ENCODE results near the gene STRN.
"Not testable (repeated sequence)": the region's sequence is repeated elsewhere in the genome, so short reads cannot be mapped to it uniquely, and the experiment has no call there.

The STRN gene

DNA sequence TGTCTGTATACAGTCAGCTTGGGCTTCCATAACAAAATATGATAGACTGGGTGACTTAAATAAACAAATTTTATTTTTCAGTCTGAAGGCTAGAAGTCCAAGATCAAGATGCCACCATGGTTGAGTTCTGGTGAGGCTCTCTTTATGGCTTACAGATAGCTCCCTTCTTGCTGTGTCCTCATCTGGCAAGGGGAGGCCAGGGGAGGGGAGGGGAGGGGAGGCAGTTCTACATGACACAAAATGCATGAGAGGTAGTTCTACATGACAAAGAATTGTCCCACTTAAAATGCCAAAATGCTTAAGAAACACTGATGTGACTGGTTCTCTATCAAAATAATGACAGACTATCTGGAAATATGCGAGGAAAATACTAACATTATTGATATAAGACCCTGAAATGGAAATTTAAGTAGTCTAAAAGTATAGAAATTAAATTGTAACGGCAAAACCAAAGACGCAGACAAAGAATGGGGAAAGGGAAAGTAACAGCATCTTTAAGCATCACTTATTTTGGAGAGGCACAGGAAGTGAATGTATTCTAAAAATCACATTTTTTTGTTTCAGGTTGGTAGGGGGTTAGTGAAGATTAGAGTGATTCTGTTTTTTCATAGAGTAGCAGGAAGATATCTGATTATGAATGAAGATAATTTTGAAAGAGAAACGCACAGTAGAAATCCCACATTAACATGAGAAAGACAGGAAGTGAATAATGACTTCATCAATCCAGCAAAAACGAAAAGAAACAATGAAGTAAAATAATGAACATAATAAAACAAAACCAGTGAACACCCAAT is 131.4 kb downstream of the STRN start:
- no peak for DNase-seq

DNA sequence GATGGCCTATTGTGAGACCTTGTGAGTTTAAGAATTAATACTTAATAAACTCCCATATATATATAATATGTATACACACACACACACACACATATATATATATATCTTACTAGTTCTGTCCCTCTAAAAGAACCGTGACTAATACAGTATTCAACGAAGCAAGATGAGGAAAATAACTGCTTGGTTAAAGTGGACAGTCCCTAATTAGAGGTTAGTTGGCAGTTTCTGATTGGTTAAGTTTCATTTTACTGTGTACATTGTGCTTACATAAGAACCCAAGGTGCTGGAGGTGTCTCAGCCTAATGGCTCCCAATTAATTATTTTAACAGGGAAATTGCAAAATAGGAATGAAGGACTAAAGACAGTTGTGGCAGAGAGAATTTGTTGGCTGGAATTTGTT is 132.1 kb downstream of the STRN start:
- DNase-seq, result no peak

DNA sequence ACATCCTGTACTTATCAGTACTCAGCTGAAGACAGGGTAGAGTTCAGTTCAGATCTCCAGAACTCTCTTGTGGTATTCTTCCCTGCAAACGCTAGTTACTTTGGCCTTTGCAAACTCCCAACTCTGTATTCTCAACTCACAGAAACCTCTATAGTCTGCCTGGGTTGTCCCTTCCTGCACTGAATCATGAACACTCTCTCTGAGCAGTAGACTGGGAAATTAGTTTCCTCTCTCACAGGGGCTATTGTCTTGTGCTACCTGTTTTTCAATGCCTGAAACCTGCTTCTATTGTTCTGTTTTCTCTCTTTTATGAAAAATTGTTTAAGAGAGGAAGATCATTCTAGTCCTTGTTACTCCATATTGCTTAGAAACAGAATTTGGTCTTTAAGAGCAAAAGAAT is 135.2 kb downstream of the STRN start:
- no peak for DNase-seq

DNA sequence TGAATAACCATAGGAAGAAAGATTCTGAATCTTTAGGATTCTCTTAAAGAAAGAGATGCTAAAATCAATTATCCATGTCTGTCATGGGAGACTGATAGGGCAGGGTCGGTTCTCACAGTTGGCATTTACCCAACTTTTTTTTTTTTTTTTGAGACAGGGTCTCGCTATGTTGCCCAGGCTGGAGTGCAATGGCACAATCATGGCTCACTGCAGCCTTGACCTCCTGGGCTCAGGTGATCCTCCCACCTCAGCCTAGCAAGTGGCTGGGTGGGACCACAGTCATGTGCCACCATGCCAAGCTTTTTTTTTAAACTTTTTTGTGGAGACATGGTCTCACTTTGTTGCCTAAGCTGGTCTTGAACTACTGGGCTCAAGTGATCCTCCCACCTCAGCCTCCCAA is 141.7 kb downstream of the STRN start:
- DNase-seq, result not testable (repeated sequence)

DNA sequence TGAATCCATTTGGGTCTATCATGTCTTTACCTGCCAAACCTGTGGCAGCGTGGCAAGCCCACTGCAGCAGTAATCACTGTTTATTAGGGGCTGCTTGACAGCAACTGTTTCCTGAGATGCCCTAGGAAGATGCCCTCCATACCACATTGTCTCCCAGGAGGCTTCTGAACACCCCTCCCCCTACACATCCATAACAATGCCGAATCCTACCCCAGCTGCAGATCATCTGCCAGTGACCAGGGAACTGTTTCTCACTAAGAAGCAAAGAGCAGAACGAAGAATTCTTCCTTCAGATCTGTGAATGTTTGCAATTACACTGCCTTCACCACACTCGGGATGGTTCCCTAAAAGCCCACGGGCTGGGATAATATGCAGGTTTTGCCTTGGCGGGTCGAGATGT is 142.1 kb downstream of the STRN start:
- no peak for DNase-seq

DNA sequence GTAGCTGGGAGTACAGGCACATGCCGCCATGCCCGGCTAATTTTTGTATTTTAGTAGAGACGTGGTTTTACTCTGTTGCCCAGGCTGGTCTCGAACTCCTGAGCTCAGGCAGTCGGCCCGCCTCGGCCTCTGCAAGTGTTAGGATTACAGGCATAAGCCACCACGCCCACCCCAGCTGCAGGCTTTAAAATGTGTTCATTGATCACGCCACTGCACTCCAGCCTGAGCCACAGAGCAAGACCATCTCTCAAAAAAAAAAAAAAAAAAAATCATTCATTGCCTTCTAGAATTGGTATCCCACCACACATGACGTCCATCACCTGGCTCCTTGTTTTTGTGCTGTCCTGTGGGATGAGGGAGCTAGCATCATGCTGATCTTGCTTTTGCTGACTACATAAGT is 142.5 kb downstream of the STRN start:
- DNase-seq, result no peak

DNA sequence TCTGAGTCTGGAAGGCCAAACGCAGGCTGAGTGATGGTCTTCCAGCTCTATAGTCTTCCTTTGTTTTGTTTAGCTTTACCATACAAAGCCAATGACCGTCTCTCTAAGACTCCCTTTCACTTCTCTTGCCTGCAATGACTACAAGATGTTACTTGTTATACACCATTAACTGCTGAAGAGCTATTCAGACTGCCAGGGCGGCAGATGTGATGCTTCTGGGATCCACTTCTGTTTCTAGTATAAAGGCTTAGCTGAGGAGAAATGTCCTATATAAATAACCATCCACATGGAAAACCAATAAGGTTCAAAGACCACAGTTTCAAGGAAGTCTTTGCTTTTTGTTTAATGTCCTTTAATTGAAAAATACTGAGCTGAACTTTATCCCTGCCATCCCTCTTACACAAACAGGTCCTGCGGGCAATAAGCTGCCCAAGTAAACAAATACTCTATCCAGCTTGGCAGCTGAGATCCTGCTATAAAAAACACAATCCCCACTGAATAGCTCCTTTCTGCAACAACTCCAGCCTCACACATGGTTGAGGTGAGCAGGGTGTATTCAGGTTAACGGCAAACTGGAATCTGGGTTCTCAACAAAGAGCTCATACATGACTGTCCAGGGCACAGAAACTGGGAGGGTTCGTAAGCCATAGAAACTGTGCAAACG is 145.3 kb downstream of the STRN start:
- no peak for DNase-seq

DNA sequence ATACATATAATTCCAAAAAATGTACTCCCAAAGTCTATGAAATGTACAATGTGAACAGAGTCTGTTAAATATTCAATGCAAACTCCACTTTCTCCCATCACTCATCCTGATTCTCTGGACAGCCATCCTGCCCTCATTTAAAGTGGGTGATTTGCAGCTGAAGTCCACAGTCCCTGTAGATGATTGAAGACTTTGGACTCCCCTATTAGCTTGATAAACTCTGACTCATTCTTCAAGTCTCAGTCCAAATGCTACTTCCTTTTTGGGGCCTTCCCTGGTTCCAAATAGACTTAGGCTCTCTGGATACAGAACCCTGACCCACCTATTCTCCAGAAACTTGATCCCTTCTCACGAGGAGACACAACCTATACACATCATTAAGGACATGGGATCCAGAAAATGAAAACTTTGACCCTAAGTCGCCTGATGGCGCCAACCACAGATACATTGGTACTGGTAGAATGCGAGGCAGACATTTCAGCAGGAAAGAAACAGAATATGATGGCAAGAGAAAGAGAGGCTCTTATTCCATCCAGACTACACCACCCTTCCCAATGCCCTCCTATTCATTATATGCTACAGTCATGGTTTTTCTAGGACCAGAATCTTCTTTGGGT is 147.1 kb downstream of the STRN start:
- DNase-seq, result no peak

DNA sequence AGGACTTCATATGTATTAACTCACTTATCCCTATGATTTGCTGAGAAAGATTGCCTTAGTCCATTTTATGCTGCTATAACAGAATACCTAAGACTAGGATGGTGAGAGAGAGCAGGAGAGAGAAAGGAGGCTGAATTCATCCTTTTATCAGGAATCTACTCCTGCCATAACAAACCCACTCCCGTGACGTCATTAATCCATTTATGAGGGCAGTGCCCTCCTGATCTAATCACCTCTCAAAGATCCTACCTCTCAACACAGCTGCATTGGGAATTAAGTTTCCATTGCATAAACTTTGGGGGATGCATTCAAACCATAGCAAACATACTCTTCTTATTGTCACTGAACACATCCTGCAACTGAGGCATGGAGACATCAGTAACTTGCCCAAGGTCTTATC is 147.8 kb downstream of the STRN start:
- DNase-seq, result no peak

DNA sequence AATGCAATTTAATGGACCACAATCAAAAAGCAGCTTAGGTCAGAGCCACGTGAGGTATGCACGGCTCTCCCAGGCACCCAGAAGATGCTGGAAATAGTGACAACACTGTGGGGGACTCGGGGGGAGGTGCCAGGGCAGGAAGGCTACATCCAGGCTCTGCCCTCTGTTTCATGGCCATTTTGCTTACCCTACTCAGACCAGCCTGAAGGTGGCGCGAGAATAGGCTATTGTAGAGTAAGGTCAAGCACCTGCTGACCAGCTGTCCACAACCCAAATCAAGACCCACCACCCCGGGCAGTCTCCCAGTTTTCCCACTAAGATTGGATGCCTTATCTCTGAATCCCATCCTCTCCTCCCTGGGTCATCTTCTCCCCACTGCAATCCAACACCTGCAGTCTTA is 154.1 kb downstream of the STRN start:
- no peak for DNase-seq

DNA sequence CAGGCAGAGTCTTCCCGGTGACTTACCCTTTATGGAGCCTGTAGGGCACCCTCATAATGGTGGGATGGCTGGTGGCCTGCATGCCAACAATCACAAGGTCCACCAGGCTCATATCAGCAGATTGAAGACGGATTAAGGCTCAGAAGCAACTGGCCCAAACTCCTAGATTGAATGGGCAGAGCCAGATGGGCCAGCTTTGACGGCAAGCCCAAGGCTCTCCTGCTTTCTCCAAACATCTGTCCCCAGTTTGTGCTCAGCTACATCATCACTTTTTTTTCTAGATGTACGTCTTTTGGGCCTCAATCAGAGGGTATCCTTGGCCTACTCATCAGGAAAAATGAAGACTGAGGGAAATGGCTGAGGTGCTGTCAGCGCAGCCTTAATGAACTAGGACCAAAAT is 155.3 kb downstream of the STRN start:
- DNase-seq, result no peak

DNA sequence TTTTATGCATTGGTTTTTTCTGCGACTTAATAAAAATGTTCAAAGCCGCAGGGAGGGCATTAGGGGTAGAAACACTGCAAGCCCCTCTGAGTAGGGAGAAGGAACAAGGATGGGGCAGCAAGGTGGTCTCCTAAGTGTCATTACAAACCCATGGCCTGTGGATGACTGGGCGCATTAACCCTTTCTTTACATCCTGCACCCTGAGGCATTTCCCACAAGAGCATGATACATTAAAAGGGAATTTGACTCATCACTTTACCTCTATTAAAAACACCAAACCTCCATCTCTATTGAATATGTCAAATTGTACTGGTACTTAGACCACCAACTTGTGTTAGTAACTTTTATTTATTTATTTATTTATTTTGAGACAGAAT is 157.3 kb downstream of the STRN start:
- no peak for DNase-seq

DNA sequence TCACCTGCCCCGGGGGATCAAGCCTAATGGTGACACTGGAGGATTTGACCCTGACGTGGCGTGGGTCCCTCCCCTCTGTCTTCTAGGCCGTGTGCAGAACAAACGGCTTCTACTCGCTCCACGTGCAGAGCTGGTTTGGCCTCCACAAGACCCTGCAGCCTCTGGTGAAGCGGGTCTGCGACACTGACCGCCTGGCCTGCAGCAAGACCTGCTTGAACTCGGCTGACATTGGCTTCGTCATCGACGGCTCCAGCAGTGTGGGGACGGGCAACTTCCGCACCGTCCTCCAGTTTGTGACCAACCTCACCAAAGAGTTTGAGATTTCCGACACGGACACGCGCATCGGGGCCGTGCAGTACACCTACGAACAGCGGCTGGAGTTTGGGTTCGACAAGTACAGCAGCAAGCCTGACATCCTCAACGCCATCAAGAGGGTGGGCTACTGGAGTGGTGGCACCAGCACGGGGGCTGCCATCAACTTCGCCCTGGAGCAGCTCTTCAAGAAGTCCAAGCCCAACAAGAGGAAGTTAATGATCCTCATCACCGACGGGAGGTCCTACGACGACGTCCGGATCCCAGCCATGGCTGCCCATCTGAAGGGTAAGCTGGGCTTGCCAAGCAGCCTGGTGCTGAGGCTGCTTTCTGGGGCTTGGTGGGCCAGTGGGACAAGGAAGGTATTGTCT is 157.8 kb downstream of the STRN start:
- DNase-seq, result no peak

DNA sequence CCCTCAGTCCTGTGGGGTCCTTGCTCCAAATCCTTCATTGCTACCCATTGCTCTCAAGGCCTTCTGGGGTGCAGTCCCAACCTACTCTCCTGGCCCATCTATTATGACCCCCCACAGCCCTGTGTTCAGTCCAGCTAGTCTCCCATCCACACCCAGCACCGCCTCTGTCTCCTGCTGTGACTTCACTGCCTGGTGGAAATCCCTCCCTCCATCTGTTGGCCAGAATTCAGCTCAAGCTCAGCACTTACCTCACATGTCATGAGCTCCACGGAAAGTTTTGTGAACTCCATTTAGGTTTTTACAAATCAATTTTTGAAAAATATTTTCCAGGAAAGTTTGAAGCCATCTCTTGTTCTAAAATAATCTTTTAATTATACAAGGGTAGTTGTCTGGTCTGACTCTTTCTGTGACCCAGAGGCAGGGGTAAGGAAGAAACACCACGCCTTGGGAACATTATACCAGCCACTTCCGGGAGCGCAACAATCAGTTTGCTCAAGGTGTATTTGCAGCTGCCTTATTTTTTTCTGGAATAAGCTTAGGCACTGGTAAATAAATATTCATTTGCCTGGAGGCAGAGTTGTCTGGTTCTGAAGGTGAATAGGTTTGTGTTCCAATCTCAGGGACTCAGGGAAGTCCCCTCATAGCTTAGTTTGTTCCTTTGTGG is 159.0 kb downstream of the STRN start:
- no peak for DNase-seq

DNA sequence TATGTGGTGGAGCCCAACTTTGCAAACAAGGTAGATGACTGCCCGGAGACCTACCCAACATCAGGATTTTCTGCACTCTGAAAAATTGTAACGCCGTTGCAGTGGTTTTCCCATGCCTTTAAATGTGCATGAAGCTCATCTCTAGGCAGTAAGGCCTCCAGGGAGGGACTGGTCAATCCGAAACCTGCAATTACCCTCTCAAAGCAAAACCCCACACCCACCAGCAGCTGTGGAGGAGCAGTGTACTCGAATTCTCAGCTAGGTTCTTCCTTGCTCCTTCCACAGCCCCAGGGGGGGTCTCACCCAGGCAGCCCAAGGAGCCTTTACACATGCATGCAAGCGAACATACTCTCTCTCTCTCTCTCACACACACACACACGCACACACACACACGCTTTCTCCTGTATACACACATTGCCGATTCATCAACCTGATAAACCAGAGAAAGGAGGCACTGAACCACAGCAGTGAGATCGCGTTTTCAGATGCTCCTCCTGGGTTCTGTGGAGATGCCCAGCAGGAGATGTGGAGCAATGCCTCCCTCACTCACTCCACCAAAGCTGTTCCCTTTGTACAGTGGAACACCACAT is 160.6 kb downstream of the STRN start:
- no peak for DNase-seq

DNA sequence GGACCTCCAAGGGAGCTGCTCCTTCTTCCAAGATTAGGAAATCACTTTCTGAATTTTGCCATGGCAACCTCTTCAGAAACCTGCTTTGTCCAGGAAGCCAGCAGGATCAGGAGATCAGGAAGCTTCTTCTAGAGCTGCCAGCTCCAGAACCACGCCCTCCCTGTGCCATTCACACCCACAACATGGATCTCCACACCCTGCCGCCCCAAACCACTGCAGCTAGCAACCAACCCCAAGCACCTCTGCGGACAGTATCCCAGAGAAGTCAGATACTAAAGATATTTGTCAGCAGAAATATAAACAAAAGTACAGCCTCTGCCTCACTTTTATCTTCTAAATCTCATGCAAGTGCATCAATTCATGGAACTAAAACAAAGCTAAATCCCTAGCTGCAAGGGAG is 163.4 kb downstream of the STRN start:
- DNase-seq, result no peak

DNA sequence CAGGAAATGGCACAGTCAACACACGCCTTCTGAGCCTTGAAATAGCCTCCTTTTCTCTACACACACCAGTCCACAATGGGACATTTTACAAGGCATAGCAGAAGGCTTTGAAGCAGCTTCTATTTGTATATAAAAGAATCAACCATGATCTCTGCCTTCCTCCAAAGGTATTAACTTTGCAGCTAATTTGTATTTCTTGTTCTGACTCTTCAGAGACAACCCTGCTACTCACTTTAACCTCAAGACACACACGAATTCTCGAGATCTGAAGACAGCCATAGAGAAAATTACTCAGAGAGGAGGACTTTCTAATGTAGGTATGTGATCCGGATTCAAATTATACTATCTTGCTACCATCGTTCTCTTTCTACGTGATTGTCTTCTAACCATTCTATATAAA is 165.2 kb downstream of the STRN start:
- no peak for DNase-seq

DNA sequence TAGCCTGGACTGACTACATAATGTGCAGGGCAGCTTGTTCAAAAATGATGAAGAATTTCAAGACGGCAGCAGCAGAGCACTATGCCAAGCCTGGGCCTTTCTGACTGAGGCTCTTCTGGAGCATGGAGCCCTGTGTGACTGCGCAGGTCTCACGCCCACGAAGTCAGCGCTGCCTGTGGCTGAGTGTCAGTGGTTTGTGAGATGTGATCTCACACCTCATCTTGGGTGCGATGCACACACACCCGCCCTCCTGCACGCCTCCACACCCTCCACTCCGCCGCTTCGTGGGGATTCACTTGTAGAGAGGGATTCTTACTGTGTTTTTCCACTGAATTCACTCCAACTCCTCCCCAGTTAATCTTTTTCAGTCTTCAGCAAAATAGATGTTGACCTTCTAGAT is 166.0 kb downstream of the STRN start:
- DNase-seq, result peak; percentile 73 to 80

DNA sequence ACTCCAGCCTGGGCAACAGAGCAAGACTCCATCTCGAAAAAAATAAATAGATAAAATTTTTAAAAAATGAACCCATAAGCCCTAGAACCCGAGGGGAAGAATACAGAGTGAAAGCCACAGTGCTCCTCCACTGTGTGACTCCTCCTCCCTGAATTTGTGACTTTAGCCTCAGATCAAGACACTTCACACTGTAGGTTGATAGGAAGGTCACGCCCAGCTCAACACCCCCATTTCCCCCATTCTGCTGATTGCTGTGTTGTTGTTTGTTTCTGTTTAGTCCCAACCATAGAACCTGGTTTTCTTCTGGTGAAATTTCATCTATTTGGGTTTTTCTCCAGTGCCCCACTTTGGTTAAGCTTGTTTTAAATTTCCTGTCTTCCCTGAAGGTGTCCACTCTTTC is 167.6 kb downstream of the STRN start:
- DNase-seq, result no peak

DNA sequence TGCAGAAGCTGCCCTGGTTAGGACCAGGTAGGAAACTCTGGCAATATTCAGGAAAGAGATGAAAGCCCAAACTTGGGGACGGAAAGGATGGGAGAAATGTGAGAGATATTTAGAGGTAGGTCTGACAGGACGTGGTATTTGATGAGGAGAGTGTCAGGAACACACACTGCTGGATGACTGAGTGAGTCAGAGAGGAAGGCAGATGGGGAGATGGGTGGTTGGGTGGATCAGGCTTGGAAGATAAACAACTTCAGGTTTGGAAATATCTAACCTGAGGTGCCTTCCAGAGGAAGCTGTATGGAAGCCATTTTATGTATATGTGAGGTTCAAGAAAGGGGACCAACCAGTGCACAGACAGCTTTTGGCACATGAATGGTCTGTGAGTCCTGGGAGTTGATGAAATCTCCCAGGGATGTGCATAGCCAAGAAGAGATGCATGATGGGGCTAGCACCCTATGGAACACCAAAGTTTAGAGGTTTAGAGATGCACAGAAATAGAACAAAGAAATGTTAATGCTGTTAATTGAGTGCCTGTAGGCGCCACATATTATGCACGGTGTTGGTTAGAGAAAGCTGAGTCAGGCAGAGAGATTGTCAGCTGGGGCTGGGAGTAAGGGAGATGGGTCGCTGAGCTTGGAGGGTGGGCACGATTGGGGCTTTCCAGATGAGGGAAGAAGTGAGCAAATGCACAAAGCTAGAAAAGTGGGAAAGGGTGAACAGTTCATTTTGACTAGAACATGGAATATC is 168.8 kb downstream of the STRN start:
- DNase-seq, result no peak

Measured in activated T-cell treated with anti-CD3 and anti-CD28 coated beads, Interleukin-2, amount 50 U/mL, for 48 hours (primary cell).